ENCODE results near the gene TSNAXIP1.

TSNAXIP1 gene

GRCh38 chr16:67782567-67783352, 23.9 kb upstream of the TSNAXIP1 start:
- no peak for DNase-seq (ENCODE audit: low read depth)

- no peak for DNase-seq (ENCODE audit: low read depth)
These were observed 23.4 kb upstream of the TSNAXIP1 start for GRCh38 chr16:67783353-67783725.

- DNase-seq (ENCODE audit: low read depth) = no peak
These were observed 20.2 kb upstream of the TSNAXIP1 start for GRCh38 chr16:67786491-67786890.

- no peak for DNase-seq (ENCODE audit: low read depth)
These were observed 16.6 kb upstream of the TSNAXIP1 start for GRCh38 chr16:67790071-67790470.

GRCh38 chr16:67796099-67796718, 10.5 kb upstream of the TSNAXIP1 start:
- no peak for DNase-seq (ENCODE audit: low read depth)

- no peak for DNase-seq (ENCODE audit: low read depth)
These were observed 6.3 kb upstream of the TSNAXIP1 start for GRCh38 chr16:67800338-67800926.

- DNase-seq (ENCODE audit: low read depth) = no peak
These were observed 5.4 kb upstream of the TSNAXIP1 start for GRCh38 chr16:67801241-67801640.

GRCh38 chr16:67801883-67802282, 4.8 kb upstream of the TSNAXIP1 start:
- peak; percentile 15 for DNase-seq (ENCODE audit: low read depth)

GRCh38 chr16:67803894-67804293, 2.8 kb upstream of the TSNAXIP1 start:
- DNase-seq (ENCODE audit: low read depth) = no peak

GRCh38 chr16:67804853-67805542, 1.7 kb upstream of the TSNAXIP1 start:
- DNase-seq (ENCODE audit: low read depth) = no peak

- DNase-seq (ENCODE audit: low read depth) = no peak
These were observed 816 bp upstream of the TSNAXIP1 start for GRCh38 chr16:67805718-67806427.

GRCh38 chr16:67807148-67807682, 526 bp downstream of the TSNAXIP1 start:
- no peak for DNase-seq (ENCODE audit: low read depth)

- DNase-seq (ENCODE audit: low read depth) = no peak
These were observed 5.2 kb downstream of the TSNAXIP1 start for GRCh38 chr16:67811899-67812298.

GRCh38 chr16:67814567-67814966, 7.9 kb downstream of the TSNAXIP1 start:
- DNase-seq (ENCODE audit: low read depth) = no peak

- no peak for DNase-seq (ENCODE audit: low read depth)
These were observed 14.0 kb downstream of the TSNAXIP1 start for GRCh38 chr16:67820608-67821259.

- no peak for DNase-seq (ENCODE audit: low read depth)
These were observed 15.8 kb downstream of the TSNAXIP1 start for GRCh38 chr16:67822511-67822910.

- no peak for DNase-seq (ENCODE audit: low read depth)
These were observed 18.4 kb downstream of the TSNAXIP1 start for GRCh38 chr16:67825119-67825518.

GRCh38 chr16:67825906-67826305, 19.2 kb downstream of the TSNAXIP1 start:
- no peak for DNase-seq (ENCODE audit: low read depth)

GRCh38 chr16:67828651-67829050, 22.0 kb downstream of the TSNAXIP1 start:
- DNase-seq (ENCODE audit: low read depth) = no peak

- no peak for DNase-seq (ENCODE audit: low read depth)
These were observed 26.3 kb downstream of the TSNAXIP1 start for GRCh38 chr16:67833030-67833414.
